UCSD-AML1 (cell line): Measurements from ENCODE around the gene CHRNA5.
"Not testable (repeated sequence)": the region's sequence is repeated elsewhere in the genome, so short reads cannot be mapped to it uniquely, and the experiment has no call there.

ENCODE experiments used
- DNase-seq: peaks from one replicate; lab custom pipeline; 2025; ENCODE audit not compliant: unreplicated experiment; lab: John Stamatoyannopoulos, UW

Gene CHRNA5

GRCh38 chr15:78565097-78565950, at the start of gene CHRNA5:
Gene CHRNA5, plus strand, starts transcription at chr15:78565520. Its CDS starts 200 bp downstream, at chr15:78565720.
- peak; percentile 85 for DNase-seq

- DNase-seq, result not testable (repeated sequence)
These were observed 45.3 kb upstream of the CHRNA5 start for GRCh38 chr15:78520035-78520434.

- no peak for DNase-seq
These were observed 41.1 kb upstream of the CHRNA5 start for GRCh38 chr15:78524230-78524629.

GRCh38 chr15:78527325-78527724, 38.0 kb upstream of the CHRNA5 start:
- DNase-seq, result no peak

- DNase-seq, result no peak
These were observed 32.0 kb upstream of the CHRNA5 start for GRCh38 chr15:78533331-78533730.

GRCh38 chr15:78536134-78536533, 29.2 kb upstream of the CHRNA5 start:
- no peak for DNase-seq

GRCh38 chr15:78537266-78537905, 27.9 kb upstream of the CHRNA5 start:
- no peak for DNase-seq

GRCh38 chr15:78538358-78538757, 27.0 kb upstream of the CHRNA5 start:
- no peak for DNase-seq

- not testable (repeated sequence) for DNase-seq
These were observed 25.7 kb upstream of the CHRNA5 start for GRCh38 chr15:78539464-78540140.

GRCh38 chr15:78540141-78540870, 25.0 kb upstream of the CHRNA5 start, which contains the start of gene PSMA4:
Gene PSMA4, plus strand, starts transcription at chr15:78540444. Its CDS starts 1,484 bp downstream, at chr15:78541928.
- peak; percentile 95 for DNase-seq

- DNase-seq, result no peak
These were observed 24.2 kb upstream of the CHRNA5 start for GRCh38 chr15:78540871-78541743.

- no peak for DNase-seq
These were observed 23.6 kb upstream of the CHRNA5 start for GRCh38 chr15:78541744-78542034.

- DNase-seq, result no peak
These were observed 22.7 kb upstream of the CHRNA5 start for GRCh38 chr15:78542647-78543046.

- DNase-seq, result no peak
These were observed 15.1 kb upstream of the CHRNA5 start for GRCh38 chr15:78550194-78550593.

GRCh38 chr15:78550815-78551214, 14.5 kb upstream of the CHRNA5 start:
- DNase-seq, result no peak

GRCh38 chr15:78551902-78552301, 13.4 kb upstream of the CHRNA5 start:
- DNase-seq, result no peak

GRCh38 chr15:78552597-78552996, 12.7 kb upstream of the CHRNA5 start:
- DNase-seq, result no peak

GRCh38 chr15:78560201-78560600, 5.1 kb upstream of the CHRNA5 start:
- DNase-seq, result not testable (repeated sequence)

- DNase-seq, result no peak
These were observed 3.8 kb upstream of the CHRNA5 start for GRCh38 chr15:78561490-78561889.

GRCh38 chr15:78563092-78563491, 2.2 kb upstream of the CHRNA5 start:
- DNase-seq, result no peak
